ENCODE results near the gene BMP2.

The BMP2 gene

DNA sequence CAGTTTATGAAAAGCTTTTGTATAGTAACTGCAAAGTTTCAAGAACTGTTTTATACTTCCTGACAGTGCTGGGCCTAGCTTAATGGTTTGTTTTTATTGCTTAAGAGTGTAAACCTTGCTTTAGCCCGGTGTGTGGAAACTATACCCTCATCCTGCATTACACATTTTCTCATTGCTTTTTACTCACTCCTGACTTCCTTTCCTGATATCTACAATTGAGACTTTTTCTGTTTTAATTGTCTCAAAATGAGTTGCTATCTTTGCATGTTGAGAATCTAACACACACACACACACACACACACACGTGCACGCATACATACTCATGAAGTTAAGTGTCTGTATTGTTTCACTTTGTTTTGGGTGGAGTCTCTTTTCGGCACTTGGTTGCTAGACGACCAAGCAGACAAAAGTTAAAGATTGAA lies 16.7 kb downstream of the BMP2 start:
- no peak for ATAC-seq (replicated peaks)
- no peaks in the 10 kb centered on the region for H3K36me3 Mint-ChIP-seq (ENCODE audit: insufficient read depth)
- no peak overlapping the region for H3K4me3 Mint-ChIP-seq
- H3K4me1 Mint-ChIP-seq (ENCODE audit: low read depth in 2 of 2), result no peaks in the 10 kb centered on the region
- H3K27me3 Mint-ChIP-seq, result no peaks in the 10 kb centered on the region
- H3K9me3 Mint-ChIP-seq, result peaks cover 0 to 7% of the 10 kb centered on the region in 2 donors
- no peak overlapping the region for H3K27ac Mint-ChIP-seq
- DNase-seq, result no peak

DNA sequence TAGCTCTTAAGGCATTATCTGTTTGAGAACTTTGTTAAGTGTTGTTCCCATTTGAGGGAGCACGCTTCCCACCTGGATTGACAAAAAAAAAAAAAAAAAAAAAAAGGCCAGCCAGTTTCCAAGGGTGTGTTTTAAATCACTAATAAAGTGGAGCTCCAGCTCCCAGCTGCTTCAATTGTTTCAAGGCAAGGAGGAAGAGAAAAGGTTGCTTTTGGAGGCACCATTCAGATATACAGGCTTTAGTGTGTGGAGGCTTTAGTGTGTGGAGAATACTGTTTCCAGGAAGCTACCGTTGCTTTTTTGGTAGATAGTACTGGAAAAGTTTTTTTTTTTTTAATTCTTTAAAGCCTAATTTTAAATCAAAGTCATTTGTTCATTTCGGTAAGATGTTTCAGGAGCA lies 17.3 kb downstream of the BMP2 start:
- ATAC-seq (replicated peaks) (no peak), DNase-seq (no peak)
- no peaks in the 10 kb centered on the region for H3K27me3 Mint-ChIP-seq
- H3K4me3 Mint-ChIP-seq, result no peak overlapping the region
- H3K27ac Mint-ChIP-seq, result no peak overlapping the region
- no peaks in the 10 kb centered on the region for H3K36me3 Mint-ChIP-seq (ENCODE audit: insufficient read depth)
- no peaks in the 10 kb centered on the region for H3K4me1 Mint-ChIP-seq (ENCODE audit: low read depth in 2 of 2)
- H3K9me3 Mint-ChIP-seq, result peaks cover 0 to 7% of the 10 kb centered on the region in 2 donors

- peaks cover 0 to 7% of the 10 kb centered on the region in 2 donors for H3K9me3 Mint-ChIP-seq
Measured at GRCh38 chr20:6786548-6786947, 19.1 kb downstream of the BMP2 start.

GRCh38 chr20:6792789-6793188 lies 25.3 kb downstream of the BMP2 start:
- Mint-ChIP-seq H3K36me3 (ENCODE audit: insufficient read depth) (no peaks in the 10 kb centered on the region), H3K4me1 (ENCODE audit: low read depth in 2 of 2) (no peaks in the 10 kb centered on the region), H3K9me3 (peaks cover 0 to 10% of the 10 kb centered on the region in 2 donors), H3K4me3 (no peak overlapping the region), H3K27me3 (no peaks in the 10 kb centered on the region), H3K27ac (no peak overlapping the region)
- DNase-seq (no peak), ATAC-seq (replicated peaks) (no peak)

More at GRCh38 chr20:6786548-6786947, 19.1 kb downstream of the BMP2 start:
- no peaks in the 10 kb centered on the region for H3K36me3 Mint-ChIP-seq (ENCODE audit: insufficient read depth)
- H3K27me3 Mint-ChIP-seq, result no peaks in the 10 kb centered on the region
- H3K27ac Mint-ChIP-seq, result no peak overlapping the region
- DNase-seq (no peak), ATAC-seq (replicated peaks) (no peak)
- H3K4me1 Mint-ChIP-seq (ENCODE audit: low read depth in 2 of 2), result no peaks in the 10 kb centered on the region
- no peak overlapping the region for H3K4me3 Mint-ChIP-seq

DNA sequence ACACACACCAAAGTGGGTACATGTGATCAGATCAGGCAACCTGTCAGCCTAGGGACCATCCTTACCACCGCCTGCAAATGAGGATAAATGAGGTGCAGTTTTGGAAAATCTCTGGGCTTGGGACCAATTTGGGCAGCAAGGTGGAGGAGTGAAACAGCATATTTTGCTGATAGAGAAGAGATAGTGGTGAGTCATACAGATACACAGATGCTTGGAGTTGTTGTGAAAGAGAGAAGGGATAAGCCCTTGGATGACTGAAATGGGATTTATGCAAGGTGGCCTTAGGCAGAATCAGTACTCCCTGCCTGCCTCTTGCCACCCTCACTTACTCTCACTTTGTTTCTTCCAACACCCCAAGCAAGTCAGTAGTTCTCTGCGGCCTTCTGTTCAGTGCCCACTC lies 34.7 kb downstream of the BMP2 start:
- peaks cover 5 to 7% of the 10 kb centered on the region in 2 donors for H3K9me3 Mint-ChIP-seq
- H3K4me3 Mint-ChIP-seq, result no peak overlapping the region
- H3K27ac Mint-ChIP-seq, result no peak overlapping the region
- no peaks in the 10 kb centered on the region for H3K27me3 Mint-ChIP-seq
- no peaks in the 10 kb centered on the region for H3K4me1 Mint-ChIP-seq (ENCODE audit: low read depth in 2 of 2)
- DNase-seq (no peak), ATAC-seq (replicated peaks) (no peak)
- no peaks in the 10 kb centered on the region for H3K36me3 Mint-ChIP-seq (ENCODE audit: insufficient read depth)

GRCh38 chr20:6806275-6806674 lies 38.8 kb downstream of the BMP2 start:
- H3K4me3 Mint-ChIP-seq, result no peak overlapping the region
- peaks cover 5 to 7% of the 10 kb centered on the region in 2 donors for H3K9me3 Mint-ChIP-seq
- H3K4me1 Mint-ChIP-seq (ENCODE audit: low read depth in 2 of 2), result no peaks in the 10 kb centered on the region
- no peaks in the 10 kb centered on the region for H3K36me3 Mint-ChIP-seq (ENCODE audit: insufficient read depth)
- H3K27ac Mint-ChIP-seq, result no peak overlapping the region
- DNase-seq, result no peak
- H3K27me3 Mint-ChIP-seq, result no peaks in the 10 kb centered on the region
- ATAC-seq (replicated peaks), result no peak

DNA sequence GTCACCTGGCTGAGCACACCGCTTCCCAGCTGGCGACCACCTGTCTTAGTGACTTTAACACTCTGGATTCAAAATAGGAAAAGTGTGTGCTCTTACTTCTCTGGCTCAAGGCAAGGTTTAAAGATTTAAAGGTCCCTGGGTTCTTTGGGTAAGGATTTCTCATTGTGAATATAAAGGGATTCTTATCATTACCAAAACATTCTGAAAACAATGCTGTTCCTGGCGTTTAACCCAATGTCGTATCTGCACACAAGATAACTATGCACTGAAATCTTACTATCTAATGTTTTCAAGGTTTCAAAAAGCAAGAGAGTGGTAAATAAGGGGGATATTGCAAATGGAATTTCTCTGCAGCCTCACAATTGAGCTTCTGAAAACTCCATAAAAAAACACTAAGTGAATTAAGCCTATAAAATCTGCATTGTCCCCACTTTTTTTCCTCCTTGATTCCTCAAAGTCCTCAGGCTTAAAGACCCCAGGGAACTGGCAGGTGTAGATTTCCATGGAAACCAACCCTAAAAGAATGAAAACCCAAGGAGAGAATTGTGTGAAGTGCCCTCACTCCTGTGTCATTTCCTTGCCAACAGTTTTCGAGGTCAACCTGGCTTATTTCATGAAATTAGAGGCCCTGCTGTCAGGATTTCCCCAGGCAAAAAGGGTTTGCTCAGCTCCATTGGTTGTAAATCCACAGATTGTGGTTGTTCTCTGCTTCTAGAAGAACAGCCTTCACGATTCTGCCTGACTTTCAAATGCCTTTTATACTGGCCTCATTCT lies 44.0 kb downstream of the BMP2 start:
- ATAC-seq (replicated peaks) (no peak), DNase-seq (no peak)
- Mint-ChIP-seq H3K27ac (no peak overlapping the region), H3K4me3 (no peak overlapping the region), H3K36me3 (ENCODE audit: insufficient read depth) (no peaks in the 10 kb centered on the region), H3K27me3 (no peaks in the 10 kb centered on the region), H3K9me3 (peaks cover 0 to 1% of the 10 kb centered on the region in 2 donors), H3K4me1 (ENCODE audit: low read depth in 2 of 2) (no peaks in the 10 kb centered on the region)

- DNase-seq (no peak), ATAC-seq (replicated peaks) (no peak)
- H3K27ac Mint-ChIP-seq, result no peak overlapping the region
- no peaks in the 10 kb centered on the region for H3K36me3 Mint-ChIP-seq (ENCODE audit: insufficient read depth)
- H3K27me3 Mint-ChIP-seq, result no peaks in the 10 kb centered on the region
- H3K9me3 Mint-ChIP-seq, result peaks cover 0 to 1% of the 10 kb centered on the region in 2 donors
- no peak overlapping the region for H3K4me3 Mint-ChIP-seq
- H3K4me1 Mint-ChIP-seq (ENCODE audit: low read depth in 2 of 2), result no peaks in the 10 kb centered on the region
Measured at GRCh38 chr20:6812530-6812929, 45.0 kb downstream of the BMP2 start.

- Mint-ChIP-seq H3K4me3 (no peak overlapping the region), H3K27ac (no peak overlapping the region), H3K9me3 (peaks cover 0 to 1% of the 10 kb centered on the region in 2 donors), H3K27me3 (no peaks in the 10 kb centered on the region), H3K4me1 (ENCODE audit: low read depth in 2 of 2) (no peaks in the 10 kb centered on the region), H3K36me3 (ENCODE audit: insufficient read depth) (no peaks in the 10 kb centered on the region)
- ATAC-seq (replicated peaks) (no peak), DNase-seq (no peak)
Measured at GRCh38 chr20:6814945-6815344, 47.5 kb downstream of the BMP2 start.

- H3K27me3 Mint-ChIP-seq, result no peaks in the 10 kb centered on the region
- ATAC-seq (replicated peaks) (no peak), DNase-seq (no peak)
- no peaks in the 10 kb centered on the region for H3K36me3 Mint-ChIP-seq (ENCODE audit: insufficient read depth)
- H3K27ac Mint-ChIP-seq, result no peak overlapping the region
- peaks cover 0 to 1% of the 10 kb centered on the region in 2 donors for H3K9me3 Mint-ChIP-seq
- no peak overlapping the region for H3K4me3 Mint-ChIP-seq
- no peaks in the 10 kb centered on the region for H3K4me1 Mint-ChIP-seq (ENCODE audit: low read depth in 2 of 2)
Measured at GRCh38 chr20:6818033-6818808, 50.7 kb downstream of the BMP2 start.

DNA sequence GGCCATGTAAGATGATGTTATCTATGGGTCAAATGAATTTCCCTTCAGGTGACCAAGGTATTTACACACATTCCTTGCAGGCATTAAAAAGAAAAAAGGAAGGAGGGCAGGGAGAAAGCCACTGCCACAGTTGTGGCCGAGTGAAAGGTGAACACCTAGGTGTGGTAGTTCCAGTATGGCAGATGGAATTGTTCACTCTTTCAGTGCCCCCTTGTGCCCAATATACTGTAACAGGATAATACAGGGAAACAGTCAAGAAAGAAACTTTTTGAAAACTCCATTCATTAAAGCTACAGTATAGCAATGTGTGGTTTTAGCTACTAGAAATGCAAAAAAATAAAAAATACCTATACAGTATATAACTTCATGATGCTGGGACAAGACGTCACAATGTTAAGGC lies 52.1 kb downstream of the BMP2 start:
- DNase-seq (no peak), ATAC-seq (replicated peaks) (no peak)
- Mint-ChIP-seq H3K9me3 (peaks cover 0 to 2% of the 10 kb centered on the region in 2 donors), H3K4me3 (no peak overlapping the region), H3K27me3 (no peaks in the 10 kb centered on the region), H3K4me1 (ENCODE audit: low read depth in 2 of 2) (no peaks in the 10 kb centered on the region), H3K36me3 (ENCODE audit: insufficient read depth) (no peaks in the 10 kb centered on the region), H3K27ac (no peak overlapping the region)

DNA sequence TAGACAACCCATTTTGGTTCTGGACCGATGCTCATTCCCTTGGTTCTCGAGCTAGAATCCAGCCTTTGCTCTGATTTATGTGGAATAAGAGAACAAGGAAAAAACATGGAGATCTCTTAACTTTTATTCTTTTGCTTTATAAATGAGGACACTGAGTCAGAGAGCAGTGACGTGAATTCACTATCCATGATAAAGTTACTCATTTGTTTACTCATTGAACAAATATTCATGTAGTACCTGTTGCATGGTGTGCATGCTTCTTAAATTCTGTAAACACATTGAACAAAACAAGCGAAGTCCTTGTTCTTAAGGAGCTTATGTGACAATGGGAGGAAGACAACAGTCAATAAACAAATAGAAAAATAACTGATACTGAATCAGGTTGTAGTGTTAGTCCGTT lies 56.9 kb downstream of the BMP2 start:
- ATAC-seq (replicated peaks), result no peak

GRCh38 chr20:6827472-6827871 lies 60.0 kb downstream of the BMP2 start:
- Mint-ChIP-seq H3K4me3 (no peak overlapping the region), H3K4me1 (ENCODE audit: low read depth in 2 of 2) (no peaks in the 10 kb centered on the region), H3K27me3 (no peaks in the 10 kb centered on the region), H3K36me3 (ENCODE audit: insufficient read depth) (no peaks in the 10 kb centered on the region), H3K9me3 (peaks cover 7 to 16% of the 10 kb centered on the region in 2 donors), H3K27ac (no peak overlapping the region)
- DNase-seq, result no peak
- no peak for ATAC-seq (replicated peaks)

More for the DNA sequence above, 56.9 kb downstream of the BMP2 start:
- Mint-ChIP-seq H3K9me3 (peaks cover 3 to 16% of the 10 kb centered on the region in 2 donors), H3K36me3 (ENCODE audit: insufficient read depth) (no peaks in the 10 kb centered on the region), H3K4me1 (ENCODE audit: low read depth in 2 of 2) (no peaks in the 10 kb centered on the region), H3K4me3 (no peak overlapping the region), H3K27ac (no peak overlapping the region), H3K27me3 (no peaks in the 10 kb centered on the region)
- no peak for DNase-seq
